ENCODE measurements around the gene CDC5L. TPM values are rescaled to one million over a fixed set of nuclear protein-coding genes. Genes with fewer than 3 reads are reported as not detected.

The CDC5L gene

Small RNAs within 50 kb of the gene (small RNA-seq; reads per million reads assigned to genes)
- not detected for gene MIR4642 (ENCODE audit: insufficient read depth)

Measured in neuronal stem cell (in vitro differentiated cells).